GM21786 (cell line): ENCODE results near the gene HMX2.
"Not testable (repeated sequence)": the region's sequence is repeated elsewhere in the genome, so short reads cannot be mapped to it uniquely, and the experiment has no call there.

ENCODE experiments used
- ATAC-seq: cut with Tn5 transposase; IDR thresholded peaks from one replicate; pipeline ENCODE4 v1.9.1; 2021; ENCODE audit not compliant: unreplicated experiment

Gene HMX2

DNA sequence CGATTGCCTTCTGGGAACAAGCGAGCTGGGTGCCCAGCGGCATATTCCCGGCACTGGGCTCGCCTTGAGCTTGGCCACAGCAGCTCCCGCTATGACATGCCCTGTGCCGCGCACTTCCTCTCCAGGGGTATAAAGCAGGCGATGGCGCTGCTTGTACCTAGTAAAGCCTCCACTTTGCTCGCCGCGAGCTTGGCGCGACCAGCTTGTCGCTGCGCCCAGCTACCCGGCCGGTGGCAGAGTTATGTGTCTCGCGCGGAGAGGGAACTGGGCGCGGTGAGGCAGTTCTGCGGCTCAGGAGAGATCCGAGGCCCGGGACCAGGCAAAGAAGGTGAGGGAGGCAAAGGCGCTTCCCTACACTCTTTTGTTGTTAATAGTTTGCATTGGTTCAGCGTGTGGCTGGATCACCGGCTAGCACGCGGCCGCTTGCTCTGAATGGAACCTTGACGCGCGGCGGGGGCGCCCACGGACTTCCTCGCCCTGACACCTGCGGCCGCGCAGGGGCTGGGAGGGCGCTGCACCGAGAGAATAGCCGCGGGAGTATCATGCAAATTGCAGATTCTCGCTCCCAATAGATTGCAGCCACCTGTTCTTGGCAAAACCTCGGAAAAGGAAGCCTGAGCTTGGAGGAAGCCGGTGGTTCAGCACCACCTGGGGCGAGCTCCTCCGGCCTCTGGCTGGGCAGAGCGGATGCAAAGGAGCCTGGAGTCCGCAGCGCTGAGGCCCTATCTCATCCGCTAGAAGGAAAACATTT, 3.2 kb downstream of the HMX2 start:
- ATAC-seq = no peak

DNA sequence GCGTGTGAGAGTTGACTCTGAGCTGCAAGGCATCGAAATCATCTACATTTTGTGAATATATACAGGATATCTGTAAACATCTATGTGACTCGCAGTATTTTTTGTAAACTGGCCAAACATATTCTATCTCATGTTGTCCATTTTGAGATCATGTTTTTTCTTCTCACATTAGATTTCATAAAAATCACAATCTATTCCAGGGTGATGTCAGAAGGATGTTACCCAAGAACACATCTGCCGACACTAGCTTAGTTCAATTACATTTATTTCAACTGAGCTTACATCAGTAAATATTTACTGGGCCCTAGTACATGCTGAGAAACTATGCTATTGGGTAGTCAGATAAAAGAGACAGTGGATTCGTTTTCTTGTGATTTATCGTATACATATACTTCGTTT, 3.8 kb downstream of the HMX2 start:
- ATAC-seq = no peak

DNA sequence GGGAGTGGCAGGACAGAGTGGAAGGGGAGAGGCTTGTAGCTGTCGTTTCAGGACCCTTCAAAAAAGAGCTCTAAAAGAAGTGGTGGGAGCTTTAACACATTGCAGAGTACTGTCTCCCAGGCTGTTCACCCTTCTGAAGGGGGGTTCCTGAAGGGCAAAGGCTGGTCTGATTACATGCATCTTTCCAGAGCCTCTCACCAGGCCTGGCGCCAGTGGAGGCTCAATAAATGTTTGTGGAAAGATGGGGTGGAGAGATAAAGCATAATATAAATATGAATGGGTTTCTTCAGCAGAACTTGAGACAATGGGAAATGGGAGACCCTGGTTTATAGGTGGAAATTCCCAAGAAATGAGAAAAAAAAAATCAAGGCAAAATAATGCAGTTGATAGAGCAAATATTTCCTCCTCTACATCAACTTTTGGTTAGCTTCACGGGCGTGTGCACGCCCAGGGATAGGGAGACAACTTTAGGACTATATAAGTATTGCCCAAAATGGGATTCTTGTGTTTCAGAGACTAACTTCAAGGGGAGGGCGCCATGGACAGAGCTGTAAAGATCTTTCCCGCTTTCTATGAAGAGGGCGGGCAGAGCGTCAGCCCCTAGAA, 5.7 kb downstream of the HMX2 start:
- no peak for ATAC-seq

- peak; percentile 87 for ATAC-seq
Observed at GRCh38 chr10:123154092-123154710, 6.3 kb downstream of the HMX2 start, which contains the start of gene BUB3. Gene BUB3 (plus strand): TSS chr10:123154402. CDS start chr10:123154918, 516 bp downstream.

DNA sequence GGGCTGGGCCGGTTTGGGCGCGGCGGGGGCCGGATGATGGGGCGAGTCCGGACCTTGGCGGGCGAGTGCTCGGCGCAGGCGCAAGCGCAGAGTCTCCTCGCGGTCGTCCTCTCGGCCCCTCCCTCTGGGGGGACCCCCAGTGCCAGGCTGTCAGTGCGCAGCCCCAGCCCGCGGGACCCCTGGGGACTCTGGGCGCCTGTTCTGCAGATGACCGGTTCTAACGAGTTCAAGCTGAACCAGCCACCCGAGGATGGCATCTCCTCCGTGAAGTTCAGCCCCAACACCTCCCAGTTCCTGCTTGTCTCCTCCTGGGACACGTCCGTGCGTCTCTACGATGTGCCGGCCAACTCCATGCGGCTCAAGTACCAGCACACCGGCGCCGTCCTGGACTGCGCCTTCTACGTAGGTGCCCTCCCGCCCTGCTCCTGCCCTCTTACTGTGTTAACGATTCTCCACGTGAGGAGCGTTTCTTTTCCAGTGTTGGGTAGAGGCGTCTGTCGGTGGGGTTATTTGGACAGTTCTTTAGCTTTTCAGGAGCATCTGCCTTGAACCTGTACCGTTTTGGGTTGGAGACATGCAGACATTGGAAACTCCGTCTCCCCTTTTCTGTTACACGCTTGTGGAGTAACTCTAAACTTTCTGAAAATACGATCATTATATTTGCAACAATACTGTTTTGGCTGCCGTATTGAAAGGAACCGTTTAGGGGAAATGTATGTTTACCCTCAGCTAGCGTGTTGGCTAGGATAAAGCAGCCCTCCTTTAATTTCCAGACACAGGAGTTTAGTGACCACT, 7.0 kb downstream of the HMX2 start:
- ATAC-seq = peak; percentile 44

DNA sequence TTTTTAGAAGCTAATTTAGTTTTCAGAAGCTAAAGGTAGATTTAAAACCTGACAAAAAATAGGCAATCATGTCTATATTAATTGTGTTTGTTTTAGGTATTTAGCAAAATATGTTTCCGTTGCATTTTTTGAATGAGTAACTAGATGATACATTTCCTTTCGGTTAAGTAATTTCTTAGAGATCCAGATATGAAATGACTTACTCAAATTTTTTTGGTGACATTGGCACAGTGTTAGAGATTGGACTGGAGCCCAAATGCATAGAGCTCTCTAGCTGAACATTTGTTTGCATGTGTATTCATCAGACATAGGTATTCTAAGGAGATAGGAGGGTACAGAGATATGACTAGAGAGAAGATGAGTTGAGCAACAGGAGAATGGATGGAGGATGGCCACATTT, 8.1 kb downstream of the HMX2 start:
- no peak for ATAC-seq

DNA sequence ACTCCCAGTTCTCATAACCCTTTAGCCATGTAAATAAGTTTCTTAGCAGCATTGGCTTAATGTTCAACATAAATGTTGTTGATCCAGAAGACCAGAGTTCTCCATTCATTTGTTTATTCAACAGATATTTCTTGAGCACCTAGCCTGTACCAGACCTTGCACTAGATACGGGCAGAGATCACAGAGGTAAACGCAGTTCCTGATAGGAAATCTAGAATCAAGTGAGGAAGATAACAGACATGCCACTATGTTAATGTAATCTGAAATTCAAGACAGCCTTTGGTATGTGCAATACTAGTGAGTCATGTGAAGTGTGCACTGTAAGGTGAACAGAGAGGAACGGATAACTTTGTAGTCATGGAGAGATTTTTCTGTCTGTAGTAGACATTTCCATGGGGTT, 9.3 kb downstream of the HMX2 start:
- no peak for ATAC-seq

DNA sequence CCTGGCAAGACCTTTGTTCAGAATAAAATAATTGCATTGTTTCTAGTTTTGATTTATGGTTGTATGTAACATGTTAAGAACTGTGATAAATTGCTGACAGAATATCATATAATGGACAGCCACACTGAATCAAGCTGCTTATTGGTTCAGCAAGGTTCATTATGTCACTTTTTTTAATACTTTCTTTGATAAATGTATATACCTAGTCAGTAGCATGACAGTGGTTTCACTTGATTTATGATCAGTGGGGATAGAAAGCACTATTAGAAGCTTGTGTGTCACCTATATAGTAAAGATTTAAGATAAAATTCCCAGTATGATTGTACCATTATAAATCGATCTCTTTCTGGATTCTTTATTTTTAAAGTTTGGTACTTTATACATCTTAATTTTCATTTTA, 10.7 kb downstream of the HMX2 start:
- no peak for ATAC-seq

- no peak for ATAC-seq
Observed at GRCh38 chr10:123160311-123160980, 12.5 kb downstream of the HMX2 start.

GRCh38 chr10:123164319-123164718, 16.4 kb downstream of the HMX2 start:
- ATAC-seq = no peak

GRCh38 chr10:123165445-123166072, 17.6 kb downstream of the HMX2 start:
- no peak for ATAC-seq

GRCh38 chr10:123166618-123167017, 18.7 kb downstream of the HMX2 start:
- ATAC-seq = no peak

DNA sequence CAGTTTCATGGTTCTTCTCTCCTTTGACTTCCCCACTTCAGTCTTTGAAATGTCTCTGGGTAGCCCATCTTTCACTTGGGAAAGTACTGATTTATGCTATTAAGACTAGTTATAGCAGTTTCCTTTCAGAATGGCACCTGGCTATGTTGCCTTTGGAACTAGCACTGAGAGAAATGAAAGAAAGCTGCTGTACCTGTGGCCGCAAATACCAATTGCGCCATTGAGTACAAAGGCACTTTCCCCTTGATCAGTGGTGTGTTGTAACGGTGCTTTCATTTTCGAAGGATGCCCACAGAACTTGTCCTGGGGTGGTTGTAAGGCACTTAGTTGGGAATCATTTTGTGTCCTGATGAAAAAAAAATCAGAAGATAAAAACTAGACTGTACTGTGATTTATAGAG, 23.0 kb downstream of the HMX2 start:
- ATAC-seq = no peak

DNA sequence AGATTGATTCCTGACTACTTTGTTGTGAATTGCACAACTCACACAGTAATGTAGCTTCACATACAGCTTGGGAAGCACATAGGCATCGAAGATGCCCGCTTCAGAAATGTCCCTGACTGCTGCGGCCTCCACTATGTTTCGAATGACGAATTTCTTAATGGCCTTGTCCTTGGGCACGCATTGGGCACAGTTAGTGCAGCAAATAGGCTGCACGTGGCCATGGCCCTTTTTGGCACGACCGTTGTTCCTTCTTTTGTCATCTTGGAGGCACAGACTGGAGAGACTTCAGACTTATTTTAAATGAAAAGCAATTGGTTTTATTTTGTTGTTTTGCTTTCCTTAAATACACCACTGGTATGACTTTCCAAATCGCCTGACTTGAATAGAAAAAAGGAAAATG, 23.7 kb downstream of the HMX2 start:
- ATAC-seq = not testable (repeated sequence)

DNA sequence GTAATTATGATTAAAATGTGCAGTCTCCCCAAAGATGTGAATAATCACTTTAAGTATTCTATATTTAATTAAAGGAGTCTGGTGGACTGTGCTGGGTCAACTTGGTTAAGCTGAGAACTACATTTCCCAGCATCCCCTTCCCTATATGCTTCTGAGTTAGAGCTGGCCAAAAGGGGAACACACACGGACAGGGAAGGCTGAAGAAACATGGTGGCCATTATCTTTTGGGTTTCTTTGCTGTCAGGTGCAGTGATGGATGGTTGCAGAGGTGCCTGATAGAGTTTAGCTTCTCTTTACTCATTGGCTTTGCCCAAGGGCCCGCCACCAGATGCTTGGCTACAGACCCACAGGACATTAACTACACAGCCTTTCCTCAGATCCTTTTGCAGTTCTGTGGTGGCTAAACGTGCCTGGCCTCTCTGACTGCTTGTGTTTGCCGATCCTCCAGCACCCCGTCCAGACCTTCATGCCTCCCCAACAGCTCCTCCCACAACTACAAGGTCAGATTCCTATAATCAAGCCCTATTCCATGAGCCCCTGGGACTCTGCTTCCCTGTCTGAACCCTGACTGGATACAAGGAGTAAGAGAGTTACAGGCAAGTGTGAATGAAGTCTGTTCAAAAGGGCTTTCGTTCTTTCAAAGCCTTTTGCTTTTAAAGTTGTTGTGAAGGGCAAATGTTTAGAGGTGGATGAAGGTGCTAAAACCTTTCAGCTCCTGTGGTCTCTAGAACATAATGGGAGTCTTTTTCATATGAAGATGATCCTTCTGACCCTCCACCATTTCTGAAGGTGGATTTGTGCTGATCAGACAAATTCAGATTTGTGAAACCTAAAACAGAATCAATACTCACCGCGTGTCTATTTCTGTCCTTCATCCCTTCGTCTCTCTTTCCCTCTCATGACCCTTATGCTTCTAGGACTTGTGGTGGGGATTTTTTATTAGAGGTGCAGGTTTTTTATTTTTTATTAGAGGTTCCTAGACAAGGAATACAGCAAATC, 27.8 kb downstream of the HMX2 start:
- ATAC-seq = no peak

- not testable (repeated sequence) for ATAC-seq
Observed at GRCh38 chr10:123178390-123178789, 30.5 kb downstream of the HMX2 start.

GRCh38 chr10:123180101-123181090, 32.5 kb downstream of the HMX2 start:
- no peak for ATAC-seq

- ATAC-seq = no peak
Observed at GRCh38 chr10:123183724-123184123, 35.8 kb downstream of the HMX2 start.
